A673 (cell line): ENCODE results near the gene GSG1.

ENCODE experiments used
- EZH2 ChIP-seq: fragments of 200-600 bp; sonication (generic); IDR thresholded peaks from 2 replicates; pipeline ENCODE4 v1.6.1; 2017; ENCODE audit warnings: borderline replicate concordance, low read depth, mild to moderate bottlenecking, mixed read lengths, antibody characterized with exemption, low read length; ENCODE audit not compliant: poor library complexity, severe bottlenecking
- TF ChIP-seq, protein P1 (sequence below): fragments of 300-800, 200-600 bp; sonication (generic); conservative IDR thresholded peaks from 2 replicates; pipeline ENCODE4 v1.5.1; 2017; ENCODE audit warnings: low read depth, mild to moderate bottlenecking, antibody characterized with exemption, low read length, moderate library complexity, mixed read lengths

DNA sequence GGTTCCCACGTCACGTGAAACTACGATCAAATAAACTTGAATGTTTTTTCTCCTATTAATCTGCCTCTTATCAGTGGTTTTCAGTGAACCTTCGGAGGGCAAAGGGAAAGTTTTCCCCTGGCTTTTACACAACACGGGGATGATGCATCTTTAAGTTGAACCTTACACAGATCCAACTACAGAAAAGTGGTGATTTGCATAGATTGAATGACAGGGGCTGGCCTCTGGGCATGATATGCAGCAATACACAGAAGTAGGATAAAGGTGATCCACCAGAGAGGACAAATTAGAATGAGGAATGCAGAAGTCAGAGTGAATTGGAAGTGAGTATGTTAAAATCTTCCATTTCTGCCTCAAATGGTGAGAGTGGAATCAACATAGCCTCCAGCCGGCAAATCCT, 11.6 kb downstream of the GSG1 start:
- TF ChIP-seq, protein P1, sequence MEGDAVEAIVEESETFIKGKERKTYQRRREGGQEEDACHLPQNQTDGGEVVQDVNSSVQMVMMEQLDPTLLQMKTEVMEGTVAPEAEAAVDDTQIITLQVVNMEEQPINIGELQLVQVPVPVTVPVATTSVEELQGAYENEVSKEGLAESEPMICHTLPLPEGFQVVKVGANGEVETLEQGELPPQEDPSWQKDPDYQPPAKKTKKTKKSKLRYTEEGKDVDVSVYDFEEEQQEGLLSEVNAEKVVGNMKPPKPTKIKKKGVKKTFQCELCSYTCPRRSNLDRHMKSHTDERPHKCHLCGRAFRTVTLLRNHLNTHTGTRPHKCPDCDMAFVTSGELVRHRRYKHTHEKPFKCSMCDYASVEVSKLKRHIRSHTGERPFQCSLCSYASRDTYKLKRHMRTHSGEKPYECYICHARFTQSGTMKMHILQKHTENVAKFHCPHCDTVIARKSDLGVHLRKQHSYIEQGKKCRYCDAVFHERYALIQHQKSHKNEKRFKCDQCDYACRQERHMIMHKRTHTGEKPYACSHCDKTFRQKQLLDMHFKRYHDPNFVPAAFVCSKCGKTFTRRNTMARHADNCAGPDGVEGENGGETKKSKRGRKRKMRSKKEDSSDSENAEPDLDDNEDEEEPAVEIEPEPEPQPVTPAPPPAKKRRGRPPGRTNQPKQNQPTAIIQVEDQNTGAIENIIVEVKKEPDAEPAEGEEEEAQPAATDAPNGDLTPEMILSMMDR: no peak
- no peak for TF ChIP-seq EZH2
